ENCODE results near the gene MC3R. TPM values are rescaled to one million over a fixed set of nuclear protein-coding genes. Genes with fewer than 3 reads are reported as not detected.

Gene MC3R
- total and polyA plus RNA-seq, 8 donors, result not detected

DNA sequence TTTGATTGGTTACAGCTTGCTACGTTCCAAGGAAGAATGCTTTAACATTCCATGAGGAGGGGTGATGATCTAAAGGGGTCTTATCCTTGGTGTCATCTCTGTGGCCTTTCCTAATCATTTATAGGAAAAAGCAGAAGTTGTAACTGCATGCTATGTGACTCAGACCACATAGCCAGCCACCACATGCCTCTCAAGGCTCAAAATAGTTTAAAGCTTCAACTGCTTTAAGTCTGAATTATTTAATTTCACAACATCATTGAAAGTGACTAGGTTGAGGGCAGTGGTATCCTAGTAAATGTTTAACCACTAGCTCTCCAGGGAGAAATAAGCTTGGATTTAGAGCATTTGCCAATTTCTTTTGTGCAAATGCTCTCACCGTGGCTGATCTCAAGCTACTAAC lies 29.7 kb downstream of the MC3R start:
- no peak overlapping the region for H3K27ac ChIP-seq
- intact Hi-C loops (cut with DNase I; ENCODE audit: low total_unique reads), result no loop called here
- peaks cover 0 to 9% (median 0%) of the 10 kb centered on the region in 4 donors for H3K9me3 ChIP-seq
- WGBS, 5 donors, result 70 to 88% (median 83%) methylated on average over 2 of the region's 2 CpGs
- H3K4me1 ChIP-seq, result no peaks in the 10 kb centered on the region
- H3K27me3 ChIP-seq, result no peaks in the 10 kb centered on the region
- no peak overlapping the region for H3K4me3 ChIP-seq
- no peaks in the 10 kb centered on the region for H3K36me3 ChIP-seq
- DNase-seq, result no peak
- no peak for TF ChIP-seq POLR2A (IDR thresholded peaks at IDR 0.05)
- TF ChIP-seq CTCF (IDR thresholded peaks at IDR 0.05), result no peak
- TF ChIP-seq EP300 (IDR thresholded peaks at IDR 0.05), result no peak
- no peak for TF ChIP-seq POLR2AphosphoS5 (IDR thresholded peaks at IDR 0.05)

DNA sequence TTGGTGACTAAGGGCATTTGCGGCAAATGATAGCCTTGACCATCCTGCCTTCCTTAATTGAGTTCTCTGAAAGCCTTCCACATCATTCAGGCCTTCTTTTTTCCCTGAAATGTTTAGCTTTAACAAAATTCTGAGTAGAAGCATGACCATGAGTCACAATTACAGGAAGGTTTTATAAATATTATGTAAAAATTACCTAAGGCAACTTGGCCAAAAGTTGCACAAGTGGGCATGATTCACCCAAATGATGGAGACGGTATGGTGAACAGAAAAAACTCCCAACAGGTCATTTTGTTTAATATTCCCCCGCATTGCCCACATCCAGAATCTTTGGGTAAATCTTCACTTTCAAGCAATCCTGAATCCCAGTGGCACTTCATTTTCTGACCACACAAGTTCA lies 37.0 kb downstream of the MC3R start:
- WGBS, 5 donors, result 74 to 90% (median 86%) methylated on average over 3 of the region's 3 CpGs
- no peak for DNase-seq
- intact Hi-C loops (cut with DNase I; ENCODE audit: low total_unique reads), result no loop called here

DNA sequence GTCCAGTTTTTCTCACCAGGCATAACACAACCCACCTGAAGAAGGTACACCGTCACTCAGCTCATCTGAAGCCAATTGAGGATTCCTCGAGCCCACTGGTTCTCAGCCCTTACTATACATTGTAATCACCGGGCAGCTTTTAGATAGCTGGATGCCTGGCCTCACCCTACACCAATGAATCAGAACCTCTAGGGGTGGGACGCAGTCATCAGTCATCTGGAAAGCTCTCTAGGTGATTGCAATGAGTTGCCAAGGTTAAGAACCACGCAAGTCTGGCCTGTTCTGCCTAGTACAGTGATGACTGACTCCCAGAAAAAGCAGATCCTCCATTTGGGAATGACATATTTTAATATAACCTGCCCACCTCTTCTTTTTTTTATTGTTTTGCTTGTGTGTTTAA lies 41.1 kb downstream of the MC3R start:
- no peaks in the 10 kb centered on the region for H3K9me3 ChIP-seq
- H3K27me3 ChIP-seq, result peaks cover 0 to 8% (median 0%) of the 10 kb centered on the region in 3 donors
- H3K36me3 ChIP-seq, result no peaks in the 10 kb centered on the region
- no peaks in the 10 kb centered on the region for H3K4me1 ChIP-seq
- H3K27ac ChIP-seq, result no peak overlapping the region
- no peak for DNase-seq
- H3K4me3 ChIP-seq, result no peak overlapping the region
- intact Hi-C loops (cut with DNase I; ENCODE audit: low total_unique reads), result no loop called here
- TF ChIP-seq CTCF (IDR thresholded peaks at IDR 0.05) (no peak), EP300 (IDR thresholded peaks at IDR 0.05) (no peak), POLR2AphosphoS5 (IDR thresholded peaks at IDR 0.05) (no peak), POLR2A (IDR thresholded peaks at IDR 0.05) (no peak)
- 63 to 77% (median 68%) methylated on average over 5 of the region's 5 CpGs for WGBS, 5 donors

More for the DNA sequence above, 37.0 kb downstream of the MC3R start:
- H3K27me3 ChIP-seq, result no peaks in the 10 kb centered on the region
- TF ChIP-seq EP300 (IDR thresholded peaks at IDR 0.05) (no peak), CTCF (IDR thresholded peaks at IDR 0.05) (no peak), POLR2A (IDR thresholded peaks at IDR 0.05) (no peak), POLR2AphosphoS5 (IDR thresholded peaks at IDR 0.05) (no peak)
- no peak overlapping the region for H3K4me3 ChIP-seq
- H3K9me3 ChIP-seq, result no peaks in the 10 kb centered on the region
- no peaks in the 10 kb centered on the region for H3K4me1 ChIP-seq
- no peaks in the 10 kb centered on the region for H3K36me3 ChIP-seq
- H3K27ac ChIP-seq, result no peak overlapping the region

DNA sequence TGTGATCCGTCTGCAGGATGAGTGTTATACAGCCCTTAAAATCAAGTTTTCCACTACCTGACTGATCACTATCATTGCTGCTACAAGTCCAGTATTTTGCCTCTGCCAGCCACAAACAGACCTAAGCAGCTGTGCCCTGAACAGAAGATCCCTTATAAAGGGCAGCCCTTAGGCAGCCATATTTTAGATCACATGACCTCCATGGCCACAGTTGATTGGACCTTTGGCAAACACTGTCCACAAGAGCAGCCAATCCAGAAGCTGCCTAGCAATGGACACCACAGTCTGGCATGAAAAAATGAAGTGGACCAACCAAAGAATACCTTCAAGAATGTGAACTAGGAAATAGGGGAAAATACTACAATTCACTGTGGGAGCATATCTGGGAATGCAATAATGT lies 50.8 kb downstream of the MC3R start:
- Histone ChIP-seq H3K9me3 (no peaks in the 10 kb centered on the region), H3K27ac (no peak overlapping the region), H3K4me3 (no peak overlapping the region), H3K36me3 (no peaks in the 10 kb centered on the region), H3K4me1 (no peaks in the 10 kb centered on the region), H3K27me3 (peaks cover 0 to 3% (median 0%) of the 10 kb centered on the region in 3 donors)
- no peak for TF ChIP-seq POLR2A (IDR thresholded peaks at IDR 0.05)
- no peak for TF ChIP-seq POLR2AphosphoS5 (IDR thresholded peaks at IDR 0.05)
- TF ChIP-seq EP300 (IDR thresholded peaks at IDR 0.05), result no peak
- no peak for TF ChIP-seq CTCF (IDR thresholded peaks at IDR 0.05)
- 80 to 93% (median 90%) methylated on average over 1 of the region's 1 CpG for WGBS, 5 donors
- intact Hi-C loops (cut with DNase I; ENCODE audit: low total_unique reads), result no loop called here
- DNase-seq, result no peak

Small RNA genes within 50 kb of the gene (small RNA-seq; reads per million reads assigned to genes)
- 0 reads per million in 4 donors for gene RNA5SP487

Other genes starting within 250 kb of the MC3R start
- gene CBLN4, start 243.2 kb upstream of the MC3R start, total RNA-seq, result under 1 TPM in 1 of 5 donors, not detected in 4; 0.37 TPM
- under 1 TPM in 1 of 3 donors, not detected in 2; 0.05 TPM for gene CBLN4, start 243.2 kb upstream of the MC3R start, polyA plus RNA-seq
- gene FAM210B, start 110.2 kb downstream of the MC3R start, total RNA-seq, result 10 to 100 TPM; 11.3 to 33.8 (median 26.1) TPM
- gene FAM210B, start 110.2 kb downstream of the MC3R start, polyA plus RNA-seq, result 10 to 100 TPM; 32.5 to 42.6 (median 32.5) TPM
- 10 to 100 TPM in 2 of 5 donors, 1 to 10 TPM in 2, under 1 TPM in 1; 0.45 to 27.7 (median 7.0) TPM for gene AURKA, start 143.5 kb downstream of the MC3R start, total RNA-seq
- gene AURKA, start 143.5 kb downstream of the MC3R start, polyA plus RNA-seq, result 1 to 10 TPM; 5.1 to 8.3 (median 6.7) TPM
- 10 to 100 TPM in 4 of 5 donors, 1 to 10 TPM in 1; 9.3 to 86.2 (median 23.9) TPM for gene CSTF1, start 143.9 kb downstream of the MC3R start, total RNA-seq
- gene CSTF1, start 143.9 kb downstream of the MC3R start, polyA plus RNA-seq, result 10 to 100 TPM in 1 of 3 donors, 1 to 10 TPM in 2; 7.1 to 12.8 (median 8.7) TPM
- 1 to 10 TPM in 3 of 5 donors, under 1 TPM in 1, not detected in 1; 0.45 to 8.2 (median 4.2) TPM for gene CASS4, start 163.5 kb downstream of the MC3R start, total RNA-seq
- gene CASS4, start 163.5 kb downstream of the MC3R start, polyA plus RNA-seq, result 1 to 10 TPM in 1 of 3 donors, under 1 TPM in 2; 0.23 to 1.6 (median 0.76) TPM
- gene RTF2, start 219.9 kb downstream of the MC3R start, total RNA-seq, result 10 to 100 TPM in 3 of 5 donors, 1 to 10 TPM in 2; 5.5 to 62.5 (median 32.9) TPM
- 10 to 100 TPM; 58.5 to 87.5 (median 62.9) TPM for gene RTF2, start 219.9 kb downstream of the MC3R start, polyA plus RNA-seq